Measurements from ENCODE around the gene TRABD2B. TPM values are rescaled to one million over a fixed set of nuclear protein-coding genes. Genes with fewer than 3 reads are reported as not detected.

Gene TRABD2B
- total and polyA plus RNA-seq, 2 of the 13 experiments (the other 11 are each of a cell fraction or from before 2014, with no cell fraction given) = 0.04 TPM; not detected in 1

DNA sequence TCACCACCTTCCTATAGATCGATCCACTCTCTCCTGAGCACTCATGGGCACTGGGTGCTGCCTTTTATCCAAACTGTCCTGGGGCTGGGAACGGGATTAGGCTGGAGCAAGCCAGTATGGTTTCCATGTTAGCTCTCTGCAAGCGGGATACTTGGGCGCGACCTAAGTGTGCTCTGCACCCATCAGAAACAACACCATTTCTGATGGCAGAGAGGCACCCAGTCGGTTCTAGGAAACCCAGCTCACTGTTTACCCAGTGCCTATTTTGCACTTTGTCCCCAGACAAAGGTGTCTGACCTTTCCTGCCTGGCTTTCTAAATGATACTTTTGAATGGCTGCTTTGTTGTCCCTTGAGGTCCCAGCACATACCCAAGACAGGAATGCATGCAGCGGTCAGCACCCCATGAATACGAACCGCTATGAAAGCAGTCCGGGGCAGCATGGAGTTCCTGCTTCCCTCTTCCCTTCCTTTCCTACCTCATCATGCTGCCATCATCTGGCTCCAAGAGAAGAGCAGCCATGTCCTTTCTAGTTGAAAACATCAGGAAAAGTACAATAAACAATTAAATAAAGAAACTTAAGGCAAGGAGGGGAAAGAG lies 83.9 kb downstream of the TRABD2B start (continued):
- TF ChIP-seq, protein P1, sequence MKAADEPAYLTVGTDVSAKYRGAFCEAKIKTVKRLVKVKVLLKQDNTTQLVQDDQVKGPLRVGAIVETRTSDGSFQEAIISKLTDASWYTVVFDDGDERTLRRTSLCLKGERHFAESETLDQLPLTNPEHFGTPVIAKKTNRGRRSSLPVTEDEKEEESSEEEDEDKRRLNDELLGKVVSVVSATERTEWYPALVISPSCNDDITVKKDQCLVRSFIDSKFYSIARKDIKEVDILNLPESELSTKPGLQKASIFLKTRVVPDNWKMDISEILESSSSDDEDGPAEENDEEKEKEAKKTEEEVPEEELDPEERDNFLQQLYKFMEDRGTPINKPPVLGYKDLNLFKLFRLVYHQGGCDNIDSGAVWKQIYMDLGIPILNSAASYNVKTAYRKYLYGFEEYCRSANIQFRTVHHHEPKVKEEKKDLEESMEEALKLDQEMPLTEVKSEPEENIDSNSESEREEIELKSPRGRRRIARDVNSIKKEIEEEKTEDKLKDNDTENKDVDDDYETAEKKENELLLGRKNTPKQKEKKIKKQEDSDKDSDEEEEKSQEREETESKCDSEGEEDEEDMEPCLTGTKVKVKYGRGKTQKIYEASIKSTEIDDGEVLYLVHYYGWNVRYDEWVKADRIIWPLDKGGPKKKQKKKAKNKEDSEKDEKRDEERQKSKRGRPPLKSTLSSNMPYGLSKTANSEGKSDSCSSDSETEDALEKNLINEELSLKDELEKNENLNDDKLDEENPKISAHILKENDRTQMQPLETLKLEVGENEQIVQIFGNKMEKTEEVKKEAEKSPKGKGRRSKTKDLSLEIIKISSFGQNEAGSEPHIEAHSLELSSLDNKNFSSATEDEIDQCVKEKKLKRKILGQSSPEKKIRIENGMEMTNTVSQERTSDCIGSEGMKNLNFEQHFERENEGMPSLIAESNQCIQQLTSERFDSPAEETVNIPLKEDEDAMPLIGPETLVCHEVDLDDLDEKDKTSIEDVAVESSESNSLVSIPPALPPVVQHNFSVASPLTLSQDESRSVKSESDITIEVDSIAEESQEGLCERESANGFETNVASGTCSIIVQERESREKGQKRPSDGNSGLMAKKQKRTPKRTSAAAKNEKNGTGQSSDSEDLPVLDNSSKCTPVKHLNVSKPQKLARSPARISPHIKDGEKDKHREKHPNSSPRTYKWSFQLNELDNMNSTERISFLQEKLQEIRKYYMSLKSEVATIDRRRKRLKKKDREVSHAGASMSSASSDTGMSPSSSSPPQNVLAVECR (CRISPR knock-in tag; IDR thresholded peaks at IDR 0.05; ENCODE audit: borderline replicate concordance) = peak; percentile 43; the same call in 1 of the 2 replicates
- TF ChIP-seq ZNF605 (CRISPR knock-in tag; IDR thresholded peaks at IDR 0.05) (0 out of 2 replicates have a peak, but pooled peaks have one; percentile 30), HNRNPL (IDR thresholded peaks at IDR 0.05; ENCODE audit: low read depth, low read length) (0 out of 2 replicates have a peak, but pooled peaks have one; percentile 21), ETV5 (CRISPR knock-in tag; IDR thresholded peaks at IDR 0.05; ENCODE audit: borderline replicate concordance) (peak; percentile 87), FIP1L1 (IDR thresholded peaks at IDR 0.05; ENCODE audit: borderline replicate concordance, insufficient read depth, low read depth, low read length) (no peak), ZNF264 (CRISPR knock-in tag; IDR thresholded peaks at IDR 0.05) (0 out of 2 replicates have a peak, but pooled peaks have one; percentile 72), CBX5 (CRISPR knock-in tag; IDR thresholded peaks at IDR 0.05; ENCODE audit: borderline replicate concordance) (peak; percentile 47; the same call in 1 of the 2 replicates), ZNF446 (CRISPR knock-in tag; IDR thresholded peaks at IDR 0.05) (no peak), ZNF205 (CRISPR knock-in tag; IDR thresholded peaks at IDR 0.05) (peak; percentile 27; the same call in 1 of the 2 replicates), ZNF792 (CRISPR knock-in tag; IDR thresholded peaks at IDR 0.05) (peak; percentile 90), KDM3A (CRISPR knock-in tag; IDR thresholded peaks at IDR 0.05; ENCODE audit: low read depth) (peak; percentile 61; the same call in 1 of the 2 replicates), ZNF567 (CRISPR knock-in tag; IDR thresholded peaks at IDR 0.05; ENCODE audit: borderline replicate concordance) (no peak), SP1 (IDR thresholded peaks at IDR 0.05) (no peak), SP1 (CRISPR knock-in tag; IDR thresholded peaks at IDR 0.05) (no peak), LCORL (IDR thresholded peaks at IDR 0.05) (no peak), LCORL (CRISPR knock-in tag; IDR thresholded peaks at IDR 0.05) (peak; percentile 81)
- TF ChIP-seq, protein P2, sequence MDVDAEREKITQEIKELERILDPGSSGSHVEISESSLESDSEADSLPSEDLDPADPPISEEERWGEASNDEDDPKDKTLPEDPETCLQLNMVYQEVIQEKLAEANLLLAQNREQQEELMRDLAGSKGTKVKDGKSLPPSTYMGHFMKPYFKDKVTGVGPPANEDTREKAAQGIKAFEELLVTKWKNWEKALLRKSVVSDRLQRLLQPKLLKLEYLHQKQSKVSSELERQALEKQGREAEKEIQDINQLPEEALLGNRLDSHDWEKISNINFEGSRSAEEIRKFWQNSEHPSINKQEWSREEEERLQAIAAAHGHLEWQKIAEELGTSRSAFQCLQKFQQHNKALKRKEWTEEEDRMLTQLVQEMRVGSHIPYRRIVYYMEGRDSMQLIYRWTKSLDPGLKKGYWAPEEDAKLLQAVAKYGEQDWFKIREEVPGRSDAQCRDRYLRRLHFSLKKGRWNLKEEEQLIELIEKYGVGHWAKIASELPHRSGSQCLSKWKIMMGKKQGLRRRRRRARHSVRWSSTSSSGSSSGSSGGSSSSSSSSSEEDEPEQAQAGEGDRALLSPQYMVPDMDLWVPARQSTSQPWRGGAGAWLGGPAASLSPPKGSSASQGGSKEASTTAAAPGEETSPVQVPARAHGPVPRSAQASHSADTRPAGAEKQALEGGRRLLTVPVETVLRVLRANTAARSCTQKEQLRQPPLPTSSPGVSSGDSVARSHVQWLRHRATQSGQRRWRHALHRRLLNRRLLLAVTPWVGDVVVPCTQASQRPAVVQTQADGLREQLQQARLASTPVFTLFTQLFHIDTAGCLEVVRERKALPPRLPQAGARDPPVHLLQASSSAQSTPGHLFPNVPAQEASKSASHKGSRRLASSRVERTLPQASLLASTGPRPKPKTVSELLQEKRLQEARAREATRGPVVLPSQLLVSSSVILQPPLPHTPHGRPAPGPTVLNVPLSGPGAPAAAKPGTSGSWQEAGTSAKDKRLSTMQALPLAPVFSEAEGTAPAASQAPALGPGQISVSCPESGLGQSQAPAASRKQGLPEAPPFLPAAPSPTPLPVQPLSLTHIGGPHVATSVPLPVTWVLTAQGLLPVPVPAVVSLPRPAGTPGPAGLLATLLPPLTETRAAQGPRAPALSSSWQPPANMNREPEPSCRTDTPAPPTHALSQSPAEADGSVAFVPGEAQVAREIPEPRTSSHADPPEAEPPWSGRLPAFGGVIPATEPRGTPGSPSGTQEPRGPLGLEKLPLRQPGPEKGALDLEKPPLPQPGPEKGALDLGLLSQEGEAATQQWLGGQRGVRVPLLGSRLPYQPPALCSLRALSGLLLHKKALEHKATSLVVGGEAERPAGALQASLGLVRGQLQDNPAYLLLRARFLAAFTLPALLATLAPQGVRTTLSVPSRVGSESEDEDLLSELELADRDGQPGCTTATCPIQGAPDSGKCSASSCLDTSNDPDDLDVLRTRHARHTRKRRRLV (CRISPR knock-in tag; IDR thresholded peaks at IDR 0.05) = no peak
- TF ChIP-seq, protein P3, sequence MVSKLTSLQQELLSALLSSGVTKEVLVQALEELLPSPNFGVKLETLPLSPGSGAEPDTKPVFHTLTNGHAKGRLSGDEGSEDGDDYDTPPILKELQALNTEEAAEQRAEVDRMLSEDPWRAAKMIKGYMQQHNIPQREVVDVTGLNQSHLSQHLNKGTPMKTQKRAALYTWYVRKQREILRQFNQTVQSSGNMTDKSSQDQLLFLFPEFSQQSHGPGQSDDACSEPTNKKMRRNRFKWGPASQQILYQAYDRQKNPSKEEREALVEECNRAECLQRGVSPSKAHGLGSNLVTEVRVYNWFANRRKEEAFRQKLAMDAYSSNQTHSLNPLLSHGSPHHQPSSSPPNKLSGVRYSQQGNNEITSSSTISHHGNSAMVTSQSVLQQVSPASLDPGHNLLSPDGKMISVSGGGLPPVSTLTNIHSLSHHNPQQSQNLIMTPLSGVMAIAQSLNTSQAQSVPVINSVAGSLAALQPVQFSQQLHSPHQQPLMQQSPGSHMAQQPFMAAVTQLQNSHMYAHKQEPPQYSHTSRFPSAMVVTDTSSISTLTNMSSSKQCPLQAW (CRISPR knock-in tag; IDR thresholded peaks at IDR 0.05) = peak; percentile 69; the same call in 1 of the 2 replicates
- TF ChIP-seq, protein P4, sequence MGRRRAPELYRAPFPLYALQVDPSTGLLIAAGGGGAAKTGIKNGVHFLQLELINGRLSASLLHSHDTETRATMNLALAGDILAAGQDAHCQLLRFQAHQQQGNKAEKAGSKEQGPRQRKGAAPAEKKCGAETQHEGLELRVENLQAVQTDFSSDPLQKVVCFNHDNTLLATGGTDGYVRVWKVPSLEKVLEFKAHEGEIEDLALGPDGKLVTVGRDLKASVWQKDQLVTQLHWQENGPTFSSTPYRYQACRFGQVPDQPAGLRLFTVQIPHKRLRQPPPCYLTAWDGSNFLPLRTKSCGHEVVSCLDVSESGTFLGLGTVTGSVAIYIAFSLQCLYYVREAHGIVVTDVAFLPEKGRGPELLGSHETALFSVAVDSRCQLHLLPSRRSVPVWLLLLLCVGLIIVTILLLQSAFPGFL (CRISPR knock-in tag; IDR thresholded peaks at IDR 0.05) = no peak
